ENCODE data around the gene LSR.
"Not testable (repeated sequence)": the region's sequence is repeated elsewhere in the genome, so short reads cannot be mapped to it uniquely, and the experiment has no call there.

Gene LSR

DNA sequence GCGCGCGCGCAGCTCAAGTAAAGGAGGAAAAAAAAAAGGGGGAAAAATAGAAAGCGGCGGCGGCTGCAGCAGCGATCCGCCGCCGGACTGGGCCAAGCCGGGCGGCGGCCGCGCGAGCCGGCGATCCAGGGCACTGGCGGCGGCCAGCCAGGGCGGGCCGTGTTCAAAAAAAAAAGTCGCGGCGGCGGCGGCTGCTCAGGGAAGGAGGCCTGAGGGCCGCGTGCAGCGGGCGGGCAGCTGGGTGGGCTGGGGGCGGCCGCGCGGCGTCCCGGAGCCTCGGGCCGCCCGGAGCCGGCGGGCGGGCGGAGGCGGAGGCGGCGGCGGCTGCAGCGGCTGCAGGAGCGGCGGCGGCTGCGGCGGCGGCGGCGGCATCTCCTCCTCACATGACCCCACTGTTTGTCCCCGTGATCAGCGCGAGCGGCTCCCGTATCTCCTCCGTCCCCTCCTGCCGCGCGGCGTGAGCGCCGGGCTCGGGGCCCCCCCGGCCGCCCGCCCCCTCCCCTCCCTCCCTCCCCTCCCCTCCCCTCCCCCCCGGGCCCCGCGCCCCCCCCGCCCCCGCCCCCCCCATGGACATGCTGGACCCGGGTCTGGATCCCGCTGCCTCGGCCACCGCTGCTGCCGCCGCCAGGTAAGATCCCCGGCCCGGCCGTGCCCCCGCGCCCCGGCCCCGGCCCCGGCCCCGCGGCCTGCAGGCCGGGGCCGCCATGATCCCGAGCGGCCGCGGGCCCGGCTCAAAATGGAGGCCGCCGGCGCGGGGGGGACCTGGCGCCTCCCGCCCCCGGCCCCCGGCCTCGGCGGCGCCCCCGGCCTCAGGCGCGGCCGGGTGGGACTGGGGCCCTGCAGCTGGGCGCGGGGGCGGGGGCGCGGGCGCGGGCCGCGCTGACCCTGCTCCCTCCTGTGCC is 20.0 kb downstream of the LSR start, which contains the start of gene USF2:
USF2 (plus strand) TSS at position 427 of the 902 bp plus-strand sequence; CDS start at position 567, 140 bp downstream.
- DNase-seq: peak; percentile 53

DNA sequence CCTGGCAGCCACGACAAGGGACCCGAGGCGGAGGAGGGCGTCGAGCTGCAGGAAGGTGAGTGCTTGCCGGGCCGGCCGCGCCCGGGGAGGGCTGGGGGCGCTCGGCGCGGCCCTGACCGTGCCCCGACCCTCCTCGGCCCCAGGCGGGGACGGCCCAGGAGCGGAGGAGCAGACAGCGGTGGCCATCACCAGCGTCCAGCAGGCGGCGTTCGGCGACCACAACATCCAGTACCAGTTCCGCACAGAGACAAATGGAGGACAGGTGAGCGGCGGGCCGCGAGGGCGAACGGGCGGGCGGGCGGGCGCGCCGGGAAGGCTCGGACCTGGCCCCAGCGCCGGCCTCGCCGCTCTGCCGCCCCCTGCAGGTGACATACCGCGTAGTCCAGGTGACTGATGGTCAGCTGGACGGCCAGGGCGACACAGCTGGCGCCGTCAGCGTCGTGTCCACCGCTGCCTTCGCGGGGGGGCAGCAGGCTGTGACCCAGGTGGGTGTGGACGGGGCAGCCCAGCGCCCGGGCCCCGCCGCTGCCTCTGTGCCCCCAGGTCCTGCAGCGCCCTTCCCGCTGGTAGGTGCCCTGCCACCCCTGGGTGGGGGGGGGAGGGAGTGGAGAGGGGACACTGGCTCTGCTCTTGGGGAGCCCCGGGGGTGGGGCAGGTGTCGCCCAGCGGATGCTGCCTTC is 20.8 kb downstream of the LSR start:
- DNase-seq: peak; percentile 72

DNA sequence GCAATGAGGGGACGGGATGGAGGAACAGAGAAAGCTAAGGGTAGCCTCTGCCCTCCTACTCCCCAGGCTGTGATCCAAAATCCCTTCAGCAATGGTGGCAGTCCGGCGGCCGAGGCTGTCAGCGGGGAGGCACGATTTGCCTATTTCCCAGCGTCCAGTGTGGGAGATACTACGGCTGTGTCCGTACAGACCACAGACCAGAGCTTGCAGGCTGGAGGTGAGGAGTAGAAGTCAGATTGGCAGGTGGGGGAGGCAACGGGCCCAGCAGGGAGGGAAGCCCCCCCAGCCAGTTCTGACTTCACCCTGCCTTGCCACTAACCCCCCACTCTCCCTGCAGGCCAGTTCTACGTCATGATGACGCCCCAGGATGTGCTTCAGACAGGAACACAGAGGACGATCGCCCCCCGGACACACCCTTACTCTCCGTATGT is 21.6 kb downstream of the LSR start:
- no peak for DNase-seq

DNA sequence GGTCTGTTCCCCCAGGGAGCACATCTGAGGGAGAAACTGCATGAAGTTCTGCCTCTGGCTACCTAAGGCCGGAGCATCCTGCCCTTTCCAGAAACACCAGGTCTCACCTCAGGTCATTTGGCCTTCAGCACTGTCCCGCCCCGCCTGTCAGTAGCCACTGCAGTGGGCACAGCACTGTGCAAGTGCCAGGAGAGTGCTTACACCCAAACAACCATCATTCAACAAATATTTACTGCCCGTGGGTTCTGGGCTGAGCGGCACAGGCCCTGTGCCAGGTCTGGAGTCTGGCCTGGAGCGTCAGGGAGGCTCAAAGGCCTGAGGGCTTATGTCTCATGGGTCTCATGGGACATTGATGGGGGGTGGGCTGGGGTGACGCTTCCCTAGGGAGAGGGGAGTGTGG is 22.7 kb downstream of the LSR start:
- DNase-seq: no peak

DNA sequence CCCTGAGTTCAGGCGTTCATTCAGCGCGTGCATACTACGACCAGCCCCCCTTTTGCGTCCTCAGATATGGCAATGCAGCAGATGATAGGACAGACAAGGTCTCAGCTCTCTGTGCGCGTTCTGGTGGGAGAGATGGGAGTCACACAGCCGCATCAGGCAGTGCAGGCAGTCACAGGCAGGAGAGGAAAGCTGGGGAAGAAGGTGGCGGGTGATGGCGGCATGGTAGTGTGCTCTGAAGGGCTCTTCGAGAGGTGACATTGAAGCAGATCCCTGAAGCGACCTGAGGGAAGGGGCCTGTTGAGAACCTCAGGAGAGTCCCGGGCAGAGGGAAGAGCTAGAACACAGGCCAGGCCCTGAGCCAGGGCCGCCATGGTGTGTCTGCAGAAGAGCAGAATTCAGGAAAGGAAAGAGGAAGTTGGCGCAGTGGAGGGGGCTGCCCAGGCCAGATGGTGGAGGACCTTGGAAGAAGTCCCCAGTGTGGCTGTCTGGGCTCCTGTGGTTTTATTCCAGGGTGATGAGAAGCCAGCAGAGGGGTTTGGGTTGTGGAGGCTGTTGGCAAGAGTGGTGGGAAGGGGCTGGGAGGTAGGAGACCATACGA is 23.4 kb downstream of the LSR start:
- no peak for DNase-seq

DNA sequence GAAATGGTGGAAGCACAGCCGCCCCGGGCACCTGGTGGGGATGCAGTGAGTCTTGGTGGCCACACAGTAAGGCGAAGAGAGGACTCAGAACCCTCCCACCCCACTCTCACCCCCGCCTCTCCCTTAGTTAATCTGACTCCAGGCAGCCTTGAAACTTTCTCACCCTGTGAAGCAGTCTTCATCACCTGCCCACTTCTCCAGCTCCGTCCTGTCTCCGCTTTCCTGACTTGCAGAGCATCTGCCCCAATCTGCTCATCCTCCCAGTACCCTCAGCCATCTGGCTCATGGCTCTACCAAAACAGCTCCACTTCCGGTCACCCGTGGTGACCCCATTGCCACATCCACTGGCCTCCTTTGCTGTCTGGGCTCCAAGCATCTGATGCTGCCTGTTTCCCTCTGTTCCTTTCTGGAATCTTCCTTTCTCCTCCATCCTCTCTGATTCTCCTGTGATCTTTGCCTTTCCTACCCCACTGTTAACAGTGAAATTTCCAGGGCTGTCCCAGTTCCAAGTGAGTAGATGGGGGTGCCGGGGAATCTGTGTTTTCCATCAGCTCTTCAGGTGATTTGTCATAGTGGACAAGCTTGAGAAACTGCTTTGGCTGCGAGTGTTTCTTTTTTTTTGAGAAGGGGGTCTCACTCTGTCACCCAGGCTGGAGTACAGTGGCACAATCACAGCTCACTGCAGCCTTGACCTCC is 24.3 kb downstream of the LSR start:
- DNase-seq: no peak

DNA sequence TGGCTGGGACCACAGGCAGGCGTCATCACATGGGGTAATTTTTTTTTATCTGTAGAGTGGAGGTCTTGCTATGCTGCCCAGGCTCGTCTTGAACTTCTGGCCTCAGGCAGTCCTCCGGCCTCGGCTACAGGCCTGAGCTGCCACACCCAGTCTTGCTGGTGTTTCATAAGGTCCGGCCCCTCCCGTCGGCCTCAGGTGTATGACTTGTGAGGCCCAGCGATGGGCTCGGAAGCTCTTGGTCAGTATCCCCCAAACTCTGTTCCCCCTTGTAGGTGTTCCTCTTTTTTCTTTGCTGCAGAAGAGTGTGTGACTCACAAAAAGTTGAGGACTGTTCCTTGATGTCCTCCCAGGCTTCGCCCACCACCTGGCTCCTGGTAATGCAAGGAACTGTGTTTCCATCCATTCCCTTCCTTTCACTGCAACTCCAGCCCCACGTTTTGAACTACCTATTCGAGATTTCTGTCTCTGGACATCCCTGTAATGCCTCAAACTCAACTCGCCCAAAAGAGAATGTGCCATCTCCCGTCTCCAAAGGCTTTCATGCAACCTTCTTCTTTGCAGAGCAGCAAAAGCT is 25.0 kb downstream of the LSR start:
- DNase-seq: no peak

DNA sequence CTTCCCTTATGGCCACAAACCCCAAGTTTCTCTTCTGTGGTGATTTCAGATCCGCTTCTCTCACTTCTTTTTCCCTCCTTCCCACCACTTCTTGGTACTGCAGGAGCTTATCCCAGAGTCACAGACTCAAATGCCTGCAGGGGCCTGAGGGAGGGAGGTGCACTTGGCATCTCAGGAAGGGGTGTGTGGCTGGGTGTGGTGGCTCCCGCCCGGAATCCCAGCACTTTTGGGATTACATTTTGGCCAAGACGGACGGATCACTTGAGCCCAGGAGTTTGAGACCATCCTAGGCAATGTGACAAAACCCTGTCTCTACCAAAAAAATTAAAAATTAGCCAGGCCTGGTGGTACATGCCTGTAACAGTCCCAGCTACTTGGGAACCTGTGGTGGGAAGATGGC is 25.5 kb downstream of the LSR start:
- DNase-seq: no peak

DNA sequence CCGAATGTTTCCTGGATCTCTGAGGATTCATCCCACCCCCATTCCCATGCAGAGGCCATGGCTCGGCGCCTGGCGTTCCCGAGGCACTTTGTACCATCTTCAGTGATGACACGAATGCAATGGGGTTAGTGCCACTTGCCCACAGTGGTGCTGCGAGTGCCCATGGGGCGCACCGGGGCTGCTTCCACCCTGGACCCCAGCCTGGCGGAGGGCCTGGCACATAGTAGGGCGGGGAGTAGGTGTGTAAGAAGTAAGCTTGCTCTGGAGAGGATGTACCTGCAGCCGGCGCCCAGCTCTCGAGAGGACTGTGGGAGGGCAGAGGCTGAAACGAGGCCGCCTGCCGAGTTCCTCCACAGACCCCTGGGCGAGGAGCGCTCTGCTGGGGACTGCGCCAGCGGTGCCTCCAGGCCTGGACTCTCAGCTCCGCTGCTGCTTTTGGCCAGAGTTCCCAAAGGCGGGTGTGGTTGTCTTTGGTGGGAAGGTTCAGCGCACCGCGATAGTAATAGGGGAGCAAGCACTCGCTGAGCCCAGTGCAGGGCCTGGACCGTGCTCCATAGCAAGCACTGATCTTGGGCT is 28.0 kb downstream of the LSR start:
- DNase-seq: no peak

DNA sequence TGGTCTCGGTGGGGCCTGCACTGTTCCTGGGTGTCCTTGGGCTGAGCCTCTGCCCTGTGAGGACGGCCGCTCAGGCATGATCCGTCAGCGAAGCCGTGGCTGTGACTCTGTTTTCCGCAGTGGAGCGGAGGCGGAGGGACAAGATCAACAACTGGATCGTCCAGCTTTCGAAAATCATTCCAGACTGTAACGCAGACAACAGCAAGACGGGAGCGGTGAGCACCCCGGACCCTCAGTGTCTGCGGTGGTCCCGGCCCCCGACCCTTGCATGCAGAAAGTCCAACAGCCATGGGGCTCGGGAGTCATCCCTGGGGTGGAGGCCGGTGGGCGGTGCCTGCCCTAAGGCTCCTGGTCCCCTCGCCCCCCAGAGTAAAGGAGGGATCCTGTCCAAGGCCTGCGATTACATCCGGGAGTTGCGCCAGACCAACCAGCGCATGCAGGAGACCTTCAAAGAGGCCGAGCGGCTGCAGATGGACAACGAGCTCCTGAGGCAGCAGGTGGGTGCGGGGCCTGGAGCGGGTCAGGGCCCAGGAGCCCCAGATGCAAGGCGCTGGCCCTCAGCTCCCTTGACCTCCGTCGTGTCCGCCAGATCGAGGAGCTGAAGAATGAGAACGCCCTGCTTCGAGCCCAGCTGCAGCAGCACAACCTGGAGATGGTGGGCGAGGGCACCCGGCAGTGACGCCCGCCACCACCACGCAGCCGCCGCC is 29.9 kb downstream of the LSR start:
- no peak for DNase-seq

DNA sequence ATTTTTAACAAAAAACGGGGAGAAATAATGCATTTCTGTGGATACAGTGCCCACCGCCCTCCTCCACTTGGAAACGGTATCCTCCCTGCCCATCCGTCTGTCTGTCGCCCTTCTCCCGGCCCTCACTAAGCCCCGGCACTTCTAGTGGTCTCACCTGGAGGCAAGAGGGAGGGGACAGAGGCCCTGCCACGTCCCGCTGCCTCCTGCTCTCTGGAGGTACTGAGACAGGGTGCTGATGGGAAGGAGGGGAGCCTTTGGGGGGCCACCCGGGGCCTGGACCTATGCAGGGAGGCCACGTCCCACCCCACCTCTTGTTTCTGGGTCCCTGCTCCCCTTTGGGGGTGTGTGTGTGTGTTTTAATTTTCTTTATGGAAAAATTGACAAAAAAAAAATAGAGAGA is 30.6 kb downstream of the LSR start:
- no peak for DNase-seq

DNA sequence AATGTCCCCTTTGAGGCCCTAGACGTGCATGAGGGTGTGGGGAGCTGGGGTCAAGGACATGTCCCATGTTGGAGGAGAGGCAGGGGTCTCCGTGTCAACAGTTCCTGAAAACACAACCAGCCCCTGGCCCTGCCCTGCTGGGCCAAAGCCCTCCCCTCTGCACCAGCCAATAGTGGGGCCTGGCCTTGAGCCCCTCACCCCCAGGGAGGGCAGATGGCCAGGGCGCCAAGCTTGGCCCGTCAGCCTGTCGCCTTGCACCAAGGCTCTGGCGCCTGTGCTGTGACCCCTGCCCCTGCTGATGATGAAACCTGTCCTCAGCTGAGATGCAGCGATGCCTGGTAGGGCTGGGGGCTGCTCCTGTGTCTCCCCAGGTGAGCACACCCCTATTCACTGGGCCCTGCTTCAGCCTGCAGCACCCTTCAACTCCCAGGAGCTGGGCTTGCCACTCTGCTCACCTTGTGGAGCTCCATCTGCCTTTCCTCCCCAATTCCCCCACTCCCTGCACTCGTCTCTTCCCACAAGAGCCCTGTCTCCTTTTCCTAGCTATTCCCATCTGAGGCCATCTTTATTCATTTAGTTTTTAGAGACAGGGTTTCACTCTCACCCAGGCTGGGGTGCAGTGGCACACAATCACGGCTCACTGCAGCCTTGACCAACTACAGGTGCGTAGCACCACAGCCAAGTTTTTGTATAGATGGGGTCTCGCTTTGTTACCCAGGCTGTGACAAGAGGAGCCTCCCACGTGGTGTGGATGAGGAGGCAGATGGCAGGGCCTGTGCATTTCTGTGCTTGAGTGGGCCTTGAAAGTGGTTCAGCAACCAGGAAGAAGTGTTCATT is 31.4 kb downstream of the LSR start:
- DNase-seq: no peak

DNA sequence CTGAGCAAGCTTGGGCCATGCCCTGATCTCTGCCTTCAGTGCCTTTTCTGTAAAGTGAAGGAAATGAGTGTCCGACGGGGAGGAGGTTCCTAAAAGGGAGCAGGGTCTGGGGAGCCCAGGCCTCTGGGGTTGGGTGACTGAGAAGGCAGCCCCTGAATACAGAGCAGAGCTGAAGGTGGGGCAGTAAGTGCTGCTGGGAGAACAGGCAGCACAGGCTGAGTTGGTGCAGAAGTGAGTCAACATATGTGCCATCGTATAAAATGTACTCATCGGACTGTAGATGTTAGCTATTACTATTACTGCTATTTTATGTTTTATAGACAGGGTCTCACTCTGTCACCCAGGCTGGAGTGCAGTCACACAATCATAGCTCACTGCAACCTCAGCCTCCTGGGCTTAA is 32.5 kb downstream of the LSR start:
- DNase-seq: no peak

DNA sequence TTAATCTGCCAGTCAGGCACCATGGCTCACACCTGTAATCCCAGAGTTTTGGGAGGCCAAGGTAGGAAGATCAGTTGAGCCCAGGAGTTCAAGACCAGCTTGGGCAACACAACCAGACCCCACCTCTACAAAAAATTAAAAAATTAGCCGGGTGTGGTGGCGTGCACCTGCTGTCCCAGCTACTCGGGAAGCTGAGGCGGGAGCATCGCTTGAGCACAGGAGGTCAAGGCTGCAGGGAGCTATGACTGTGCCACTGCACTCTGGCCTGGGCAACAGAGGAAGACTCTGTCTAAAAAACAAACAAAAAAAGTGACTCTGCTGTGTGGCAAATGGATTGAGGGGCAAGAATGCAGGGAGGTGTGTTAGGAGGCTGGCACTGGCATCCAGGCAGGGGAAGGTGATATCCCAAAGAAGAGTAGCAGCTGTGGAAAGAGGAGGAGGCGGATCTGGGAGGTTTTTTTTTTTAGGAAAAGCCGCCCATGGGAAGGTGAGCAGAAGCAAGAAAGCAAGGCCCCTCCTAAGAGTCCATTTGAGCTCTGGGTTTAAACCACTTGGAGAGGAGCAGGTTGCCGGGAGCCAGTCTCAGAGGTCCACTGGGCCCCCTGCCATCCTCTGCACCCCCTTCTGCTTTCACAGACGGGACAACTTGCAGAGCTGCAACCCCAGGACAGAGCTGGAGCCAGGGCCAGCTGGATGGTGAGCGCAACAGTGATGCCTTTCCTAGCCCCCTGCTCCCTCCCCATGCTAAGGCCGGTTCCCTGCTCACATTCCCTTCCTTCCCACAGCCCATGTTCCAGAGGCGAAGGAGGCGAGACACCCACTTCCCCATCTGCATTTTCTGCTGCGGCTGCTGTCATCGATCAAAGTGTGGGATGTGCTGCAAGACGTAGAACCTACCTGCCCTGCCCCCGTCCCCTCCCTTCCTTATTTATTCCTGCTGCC is 35.6 kb downstream of the LSR start:
- DNase-seq: no peak

DNA sequence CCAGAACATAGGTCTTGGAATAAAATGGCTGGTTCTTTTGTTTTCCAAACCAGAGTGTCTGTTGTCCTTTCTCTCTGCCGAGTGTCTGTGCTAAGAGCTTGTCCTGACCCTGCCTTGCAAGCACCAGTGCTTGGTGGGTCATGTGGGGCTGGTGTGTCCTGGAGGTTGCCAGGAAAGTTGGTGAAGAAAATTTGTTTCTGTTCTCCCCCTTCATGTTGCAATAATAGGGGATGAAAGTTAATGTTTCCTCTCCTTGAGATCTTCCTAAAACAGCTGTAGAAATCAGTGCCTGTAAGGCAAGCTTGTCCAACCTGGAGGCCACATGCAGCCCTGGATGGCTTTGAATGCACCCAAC is 36.3 kb downstream of the LSR start:
- no peak for DNase-seq

DNA sequence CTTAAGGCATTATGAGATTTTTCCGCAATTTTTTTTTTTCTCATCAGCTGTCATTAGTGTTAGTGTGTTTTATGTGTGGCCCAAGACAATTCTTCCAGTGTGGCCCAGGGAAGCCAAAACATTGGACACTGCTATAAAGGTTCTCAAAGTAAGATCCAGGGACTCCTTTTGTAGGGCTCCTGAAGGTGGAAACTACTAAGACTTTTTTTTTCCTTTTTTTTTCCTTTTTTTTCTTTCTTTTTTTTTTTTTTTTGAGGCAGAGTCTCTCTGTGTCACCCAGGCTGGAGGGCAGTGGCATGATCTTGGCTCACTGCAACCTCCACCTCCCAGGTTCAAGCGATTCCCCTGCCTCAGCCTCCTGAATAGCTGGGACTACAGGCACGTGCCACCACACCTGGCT is 36.7 kb downstream of the LSR start:
- DNase-seq: not testable (repeated sequence)

DNA sequence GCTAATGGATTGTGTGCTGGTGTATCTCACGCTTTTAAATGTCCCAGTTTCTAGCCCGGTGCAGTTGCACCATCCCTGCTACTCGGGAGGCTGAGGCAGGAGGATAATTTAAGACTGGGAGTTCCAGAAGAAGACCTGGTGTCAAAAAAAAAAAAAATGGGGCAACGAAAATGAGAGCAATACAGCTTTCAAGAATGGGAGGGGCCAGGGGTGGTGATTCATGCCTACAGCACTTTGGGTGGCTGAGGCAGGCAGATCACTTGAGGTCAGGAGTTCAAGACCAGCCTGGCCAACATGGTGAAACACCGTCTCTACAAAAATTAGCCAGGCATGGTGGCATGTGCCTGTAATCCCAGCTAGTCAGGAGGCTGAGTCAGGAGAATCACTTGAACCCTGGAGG is 37.3 kb downstream of the LSR start:
- DNase-seq: not testable (repeated sequence)

DNA sequence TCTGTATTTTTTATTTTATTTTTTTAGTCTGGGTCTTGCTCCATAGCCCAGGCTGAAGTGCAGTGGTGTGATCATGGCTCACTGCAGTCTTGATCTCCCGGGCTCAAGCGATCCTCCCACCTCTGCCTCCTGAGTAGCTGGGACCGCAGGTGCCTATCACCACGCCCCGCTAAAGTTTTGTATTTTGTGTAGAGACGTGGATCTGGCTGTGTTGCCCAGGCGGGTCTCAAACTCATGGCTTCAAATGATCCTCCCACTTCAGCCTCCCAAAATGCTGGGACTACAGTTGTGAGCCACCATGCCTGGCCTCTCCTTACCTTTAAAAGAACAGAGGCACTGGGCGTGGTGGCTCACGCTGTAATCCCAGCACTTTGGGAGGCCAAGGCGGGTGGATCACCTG is 38.9 kb downstream of the LSR start:
- DNase-seq: no peak

DNA sequence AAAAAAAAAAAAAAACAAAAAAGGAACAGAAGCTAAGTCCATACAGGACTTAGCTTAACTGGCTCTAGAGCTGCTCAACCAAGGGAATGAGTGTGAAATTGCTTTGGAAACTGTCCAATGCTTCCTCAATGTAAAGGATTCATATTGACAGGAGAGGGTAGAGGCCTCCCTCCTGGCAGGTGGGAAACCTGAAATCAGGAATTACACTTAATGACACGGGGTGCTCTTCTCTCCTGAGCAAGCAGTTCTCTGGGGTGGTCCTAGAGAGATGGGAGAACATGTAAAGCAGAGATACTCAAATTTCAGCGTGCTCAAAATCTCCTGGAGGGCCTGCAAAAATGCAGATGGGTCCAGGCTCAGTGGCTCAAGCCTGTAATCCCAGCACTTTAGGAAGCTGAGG is 39.5 kb downstream of the LSR start:
- no peak for DNase-seq

DNA sequence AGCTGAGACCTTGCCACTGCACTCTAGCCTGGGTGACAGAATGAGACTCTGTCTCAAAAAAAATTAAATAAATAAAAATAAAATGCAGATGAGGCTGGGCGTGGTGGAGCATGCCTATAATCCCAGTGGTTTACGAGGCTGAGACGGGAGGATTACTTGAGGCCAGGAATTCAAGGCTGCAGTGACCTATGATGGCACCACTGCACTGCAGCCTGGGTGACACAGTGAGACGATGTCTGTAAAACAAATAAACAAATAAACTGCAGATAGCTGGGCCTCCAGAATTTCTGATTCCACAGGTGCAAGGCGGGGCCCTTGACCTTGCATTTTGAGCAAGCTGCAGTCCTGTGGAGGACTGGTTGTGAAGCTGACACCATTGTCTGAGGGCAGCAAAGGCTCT is 40.1 kb downstream of the LSR start:
- DNase-seq: no peak

Measured in stimulated activated CD4-positive, alpha-beta T cell treated with anti-CD3 and anti-CD28 coated beads, Interleukin-12 subunit alpha, Interleukin-12 subunit beta, amount 100 ng/mL, for 4 hours (primary cell).